OCI-LY3 (cell line): ENCODE results near the gene C11orf97.

ENCODE experiments used
- CTCF ChIP-seq: fragments of 200-600, 300-600 bp; sonication (generic); IDR thresholded peaks from 2 replicates; pipeline ENCODE4 v1.5.1; 2014; ENCODE audit warnings: antibody characterized with exemption, low read length, low read depth
- EZH2phosphoT487 ChIP-seq: fragments of 200-600 bp; shearing (Covaris generic); IDR thresholded peaks from 2 replicates; pipeline ENCODE4 v1.6.1; 2018; ENCODE audit warnings: antibody characterized with exemption, mixed run types, low read depth

GRCh38 chr11:94557992-94558391 lies 45.7 kb downstream of the C11orf97 start:
- TF ChIP-seq CTCF (no peak), EZH2phosphoT487 (no peak)
